H1 (cell line): Measurements from ENCODE around the gene GMIP. TPM values are rescaled to one million over a fixed set of nuclear protein-coding genes. Genes with fewer than 3 reads are reported as not detected.

Experiments used
- CTBP2 ChIP-seq: IDR thresholded peaks from 2 replicates; pipeline ENCODE4 v1.7.0; 2011; ENCODE audit warnings: borderline replicate concordance, mild to moderate bottlenecking, moderate library complexity, mixed read lengths, low read length; ENCODE audit not compliant: insufficient read depth, insufficient read length
- EGR1 ChIP-seq: IDR thresholded peaks from 2 replicates; pipeline ENCODE4 v1.6.1; 2011; ENCODE audit warnings: low read depth, low read length, borderline replicate concordance
- GTF2F1 ChIP-seq: IDR thresholded peaks from 2 replicates; pipeline ENCODE4 v1.6.1; 2012; ENCODE audit warnings: low read depth, low read length, improper control_type of control experiment, borderline replicate concordance
- POLR2A ChIP-seq, 2 experiments: IDR thresholded peaks; 1 replicate in 1 of 2; 2 replicates in 1 of 2; pipeline ENCODE4 v1.6.1; 2011; ENCODE audit warnings: low read depth in 2 of 2, low read length in 2 of 2, mild to moderate bottlenecking in 2 of 2; ENCODE audit errors: control extremely low read depth in 1 of 2
- SIX5 ChIP-seq: IDR thresholded peaks from 2 replicates; pipeline ENCODE4 v1.6.1; 2011; ENCODE audit warnings: mild to moderate bottlenecking, low read depth, low read length
- polyA plus RNA-seq, 7 experiments: library from polyadenylated mRNA; depleted of rRNA in 3 of 7; stranded (reverse) in 5 of 7; unstranded in 2 of 7; fragments of >200 nt in 5 of 7; fragments of 200-250 nt in 2 of 7; gene quantifications; 1 replicate in 5 of 7; 2 replicates in 1 of 7; 4 replicates in 1 of 7; pipeline versions ENCODE4 v1.2.1 to v1.2.3, GENCODE V29; 2011 to 2013; ENCODE audit warnings: missing spikeins in 2 of 7, mixed read lengths in 2 of 7
- total RNA-seq: library from RNA; stranded (reverse); fragmentation: NEBNext Ultra II Directional; extraction: Animal tissue kit (Norgen Biotek cat#: 25700); gene quantifications from 2 replicates; pipeline ENCODE4 v1.2.1, GENCODE V29; 2021
- TF ChIP-seq, protein P1 (sequence below): fragments of 300-600 bp; sonication (generic); IDR thresholded peaks from 2 replicates; pipeline ENCODE4 v1.7.1; 2012; ENCODE audit warnings: low read length, moderate library complexity, mild to moderate bottlenecking, inconsistent platforms; ENCODE audit not compliant: insufficient replicate concordance
- TF ChIP-seq, protein P2 (sequence below): IDR thresholded peaks from 2 replicates; pipeline ENCODE4 v1.6.1; 2012; ENCODE audit warnings: inconsistent platforms
- TF ChIP-seq, protein P3 (sequence below): IDR thresholded peaks from 2 replicates; pipeline ENCODE4 v1.6.1; 2011; ENCODE audit warnings: low read length, improper control_type of control experiment

Gene GMIP
- total and polyA plus RNA-seq, 2 of the 8 experiments (the other 6 are each of a cell fraction or from before 2014, with no cell fraction given): 5.7 to 18.1 TPM

DNA sequence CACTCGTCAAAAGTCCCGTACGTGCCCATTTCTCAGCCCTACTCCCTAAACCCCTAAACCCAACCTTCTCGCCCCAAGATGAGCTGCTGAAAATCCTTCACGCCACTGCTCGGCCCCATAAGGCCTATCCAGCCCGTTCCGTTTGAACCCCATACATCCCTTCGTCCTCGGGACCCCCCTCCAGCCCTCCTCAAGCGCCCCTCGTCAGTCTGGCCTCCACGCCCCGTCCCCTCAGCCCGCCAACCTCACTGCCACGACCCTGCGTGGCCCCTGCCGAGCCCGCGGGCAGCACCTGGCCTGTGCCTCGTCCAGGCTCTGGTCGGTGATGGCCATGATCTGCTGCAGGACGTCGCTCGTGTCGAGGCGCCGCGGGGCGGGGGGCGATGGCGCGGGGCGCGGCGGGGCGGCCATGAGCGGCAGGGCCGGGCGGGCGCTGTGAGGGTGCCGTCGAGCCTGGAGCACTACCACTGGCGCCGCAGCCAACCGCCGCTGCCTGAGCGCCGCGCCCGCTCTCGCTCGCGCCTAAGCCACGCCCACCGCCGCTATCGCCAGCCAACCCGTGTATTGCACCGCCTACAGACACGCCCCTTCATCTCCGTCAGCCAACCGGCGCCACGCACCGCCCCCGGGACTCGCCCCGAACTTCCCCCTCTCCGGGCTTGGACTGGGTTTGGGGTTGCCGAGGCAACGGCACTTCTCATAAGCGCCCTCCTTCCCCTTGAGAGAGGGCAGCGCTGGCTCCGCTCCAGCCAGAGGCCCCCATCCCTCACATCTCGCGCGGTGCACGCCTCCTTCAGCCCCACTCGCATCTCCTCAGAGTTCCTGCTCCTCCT, 25.0 kb downstream of the GMIP start, which contains the start of gene PBX4 (continued):
- TF ChIP-seq, protein P1, sequence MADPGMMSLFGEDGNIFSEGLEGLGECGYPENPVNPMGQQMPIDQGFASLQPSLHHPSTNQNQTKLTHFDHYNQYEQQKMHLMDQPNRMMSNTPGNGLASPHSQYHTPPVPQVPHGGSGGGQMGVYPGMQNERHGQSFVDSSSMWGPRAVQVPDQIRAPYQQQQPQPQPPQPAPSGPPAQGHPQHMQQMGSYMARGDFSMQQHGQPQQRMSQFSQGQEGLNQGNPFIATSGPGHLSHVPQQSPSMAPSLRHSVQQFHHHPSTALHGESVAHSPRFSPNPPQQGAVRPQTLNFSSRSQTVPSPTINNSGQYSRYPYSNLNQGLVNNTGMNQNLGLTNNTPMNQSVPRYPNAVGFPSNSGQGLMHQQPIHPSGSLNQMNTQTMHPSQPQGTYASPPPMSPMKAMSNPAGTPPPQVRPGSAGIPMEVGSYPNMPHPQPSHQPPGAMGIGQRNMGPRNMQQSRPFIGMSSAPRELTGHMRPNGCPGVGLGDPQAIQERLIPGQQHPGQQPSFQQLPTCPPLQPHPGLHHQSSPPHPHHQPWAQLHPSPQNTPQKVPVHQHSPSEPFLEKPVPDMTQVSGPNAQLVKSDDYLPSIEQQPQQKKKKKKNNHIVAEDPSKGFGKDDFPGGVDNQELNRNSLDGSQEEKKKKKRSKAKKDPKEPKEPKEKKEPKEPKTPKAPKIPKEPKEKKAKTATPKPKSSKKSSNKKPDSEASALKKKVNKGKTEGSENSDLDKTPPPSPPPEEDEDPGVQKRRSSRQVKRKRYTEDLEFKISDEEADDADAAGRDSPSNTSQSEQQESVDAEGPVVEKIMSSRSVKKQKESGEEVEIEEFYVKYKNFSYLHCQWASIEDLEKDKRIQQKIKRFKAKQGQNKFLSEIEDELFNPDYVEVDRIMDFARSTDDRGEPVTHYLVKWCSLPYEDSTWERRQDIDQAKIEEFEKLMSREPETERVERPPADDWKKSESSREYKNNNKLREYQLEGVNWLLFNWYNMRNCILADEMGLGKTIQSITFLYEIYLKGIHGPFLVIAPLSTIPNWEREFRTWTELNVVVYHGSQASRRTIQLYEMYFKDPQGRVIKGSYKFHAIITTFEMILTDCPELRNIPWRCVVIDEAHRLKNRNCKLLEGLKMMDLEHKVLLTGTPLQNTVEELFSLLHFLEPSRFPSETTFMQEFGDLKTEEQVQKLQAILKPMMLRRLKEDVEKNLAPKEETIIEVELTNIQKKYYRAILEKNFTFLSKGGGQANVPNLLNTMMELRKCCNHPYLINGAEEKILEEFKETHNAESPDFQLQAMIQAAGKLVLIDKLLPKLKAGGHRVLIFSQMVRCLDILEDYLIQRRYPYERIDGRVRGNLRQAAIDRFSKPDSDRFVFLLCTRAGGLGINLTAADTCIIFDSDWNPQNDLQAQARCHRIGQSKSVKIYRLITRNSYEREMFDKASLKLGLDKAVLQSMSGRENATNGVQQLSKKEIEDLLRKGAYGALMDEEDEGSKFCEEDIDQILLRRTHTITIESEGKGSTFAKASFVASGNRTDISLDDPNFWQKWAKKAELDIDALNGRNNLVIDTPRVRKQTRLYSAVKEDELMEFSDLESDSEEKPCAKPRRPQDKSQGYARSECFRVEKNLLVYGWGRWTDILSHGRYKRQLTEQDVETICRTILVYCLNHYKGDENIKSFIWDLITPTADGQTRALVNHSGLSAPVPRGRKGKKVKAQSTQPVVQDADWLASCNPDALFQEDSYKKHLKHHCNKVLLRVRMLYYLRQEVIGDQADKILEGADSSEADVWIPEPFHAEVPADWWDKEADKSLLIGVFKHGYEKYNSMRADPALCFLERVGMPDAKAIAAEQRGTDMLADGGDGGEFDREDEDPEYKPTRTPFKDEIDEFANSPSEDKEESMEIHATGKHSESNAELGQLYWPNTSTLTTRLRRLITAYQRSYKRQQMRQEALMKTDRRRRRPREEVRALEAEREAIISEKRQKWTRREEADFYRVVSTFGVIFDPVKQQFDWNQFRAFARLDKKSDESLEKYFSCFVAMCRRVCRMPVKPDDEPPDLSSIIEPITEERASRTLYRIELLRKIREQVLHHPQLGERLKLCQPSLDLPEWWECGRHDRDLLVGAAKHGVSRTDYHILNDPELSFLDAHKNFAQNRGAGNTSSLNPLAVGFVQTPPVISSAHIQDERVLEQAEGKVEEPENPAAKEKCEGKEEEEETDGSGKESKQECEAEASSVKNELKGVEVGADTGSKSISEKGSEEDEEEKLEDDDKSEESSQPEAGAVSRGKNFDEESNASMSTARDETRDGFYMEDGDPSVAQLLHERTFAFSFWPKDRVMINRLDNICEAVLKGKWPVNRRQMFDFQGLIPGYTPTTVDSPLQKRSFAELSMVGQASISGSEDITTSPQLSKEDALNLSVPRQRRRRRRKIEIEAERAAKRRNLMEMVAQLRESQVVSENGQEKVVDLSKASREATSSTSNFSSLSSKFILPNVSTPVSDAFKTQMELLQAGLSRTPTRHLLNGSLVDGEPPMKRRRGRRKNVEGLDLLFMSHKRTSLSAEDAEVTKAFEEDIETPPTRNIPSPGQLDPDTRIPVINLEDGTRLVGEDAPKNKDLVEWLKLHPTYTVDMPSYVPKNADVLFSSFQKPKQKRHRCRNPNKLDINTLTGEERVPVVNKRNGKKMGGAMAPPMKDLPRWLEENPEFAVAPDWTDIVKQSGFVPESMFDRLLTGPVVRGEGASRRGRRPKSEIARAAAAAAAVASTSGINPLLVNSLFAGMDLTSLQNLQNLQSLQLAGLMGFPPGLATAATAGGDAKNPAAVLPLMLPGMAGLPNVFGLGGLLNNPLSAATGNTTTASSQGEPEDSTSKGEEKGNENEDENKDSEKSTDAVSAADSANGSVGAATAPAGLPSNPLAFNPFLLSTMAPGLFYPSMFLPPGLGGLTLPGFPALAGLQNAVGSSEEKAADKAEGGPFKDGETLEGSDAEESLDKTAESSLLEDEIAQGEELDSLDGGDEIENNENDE: no peak
- no peak for TF ChIP-seq SIX5
- TF ChIP-seq, protein P2, sequence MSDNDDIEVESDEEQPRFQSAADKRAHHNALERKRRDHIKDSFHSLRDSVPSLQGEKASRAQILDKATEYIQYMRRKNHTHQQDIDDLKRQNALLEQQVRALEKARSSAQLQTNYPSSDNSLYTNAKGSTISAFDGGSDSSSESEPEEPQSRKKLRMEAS: peak; percentile 65
- TF ChIP-seq CTBP2: no peak
- no peak for TF ChIP-seq EGR1
- TF ChIP-seq GTF2F1: no peak
- TF ChIP-seq, protein P3, sequence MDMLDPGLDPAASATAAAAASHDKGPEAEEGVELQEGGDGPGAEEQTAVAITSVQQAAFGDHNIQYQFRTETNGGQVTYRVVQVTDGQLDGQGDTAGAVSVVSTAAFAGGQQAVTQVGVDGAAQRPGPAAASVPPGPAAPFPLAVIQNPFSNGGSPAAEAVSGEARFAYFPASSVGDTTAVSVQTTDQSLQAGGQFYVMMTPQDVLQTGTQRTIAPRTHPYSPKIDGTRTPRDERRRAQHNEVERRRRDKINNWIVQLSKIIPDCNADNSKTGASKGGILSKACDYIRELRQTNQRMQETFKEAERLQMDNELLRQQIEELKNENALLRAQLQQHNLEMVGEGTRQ: no peak
- peak in 1 of 2 experiments; percentile 42; a peak in 1 of 3 replicates for TF ChIP-seq POLR2A (IDR thresholded peaks at IDR 0.05; ENCODE audit: control extremely low read depth in 1 of 2, low read depth in 2 of 2, low read length in 2 of 2)
